WTC11 (cell line): ENCODE measurements around the gene TCTN2. TPM values are rescaled to one million over a fixed set of nuclear protein-coding genes. Genes with fewer than 3 reads are reported as not detected.

Source experiments
- ATAC-seq: fragments of 200-7000 bp; cut with Tn5 transposase; 2 replicates; pipeline ENCODE4 v1.10.0; 2021; ENCODE audit warnings: mild to moderate bottlenecking, moderate library complexity
- CTCF ChIA-PET: fragments of 300-600 bp; sonication (Branson Sonifier 250); formaldehyde crosslinking; loops from one replicate; lab custom pipeline; 2021; ENCODE audit warnings: antibody characterized with exemption; lab: Charles Lee
- POLR2A ChIA-PET: fragments of 350-600 bp; sonication (Branson Sonifier 250); formaldehyde crosslinking; loops from one replicate; lab custom pipeline; 2021; ENCODE audit warnings: antibody characterized with exemption; lab: Charles Lee
- DNase-seq: peaks from one replicate; pipeline ENCODE4 v3.0.0; 2021; ENCODE audit warnings: low spot score
- H3K27ac Mint-ChIP-seq: 2 replicates; pipeline ENCODE4 v1.8.0; 2021; ENCODE audit warnings: mixed read lengths
- H3K27me3 Mint-ChIP-seq: 2 replicates; pipeline ENCODE4 v1.8.0; 2021; ENCODE audit warnings: low read depth, mild to moderate bottlenecking, moderate library complexity, mixed read lengths
- H3K36me3 Mint-ChIP-seq: 2 replicates; pipeline ENCODE4 v1.8.0; 2021; ENCODE audit warnings: mixed read lengths
- H3K4me1 Mint-ChIP-seq: 2 replicates; pipeline ENCODE4 v1.8.0; 2022; ENCODE audit warnings: mixed read lengths
- H3K4me3 Mint-ChIP-seq: 2 replicates; pipeline ENCODE4 v1.8.0; 2021; ENCODE audit warnings: mild to moderate bottlenecking, moderate library complexity, mixed read lengths
- H3K9me3 Mint-ChIP-seq: 2 replicates; pipeline ENCODE4 v1.8.0; 2021; ENCODE audit warnings: mixed read lengths
- ATF1 ChIP-seq: sonication (generic); formaldehyde crosslinking; IDR thresholded peaks from 2 replicates; pipeline ENCODE4 v1.8.1; 2023; ENCODE audit warnings: mild to moderate bottlenecking, moderate library complexity, missing genetic modification reagents
- CREM ChIP-seq: sonication (generic); formaldehyde crosslinking; IDR thresholded peaks from 2 replicates; pipeline ENCODE4 v1.8.1; 2022; ENCODE audit warnings: mild to moderate bottlenecking, missing genetic modification reagents, moderate library complexity
- GABPB1 ChIP-seq: sonication (generic); formaldehyde crosslinking; IDR thresholded peaks from 2 replicates; pipeline ENCODE4 v1.8.1; 2023; ENCODE audit warnings: mild to moderate bottlenecking, missing genetic modification reagents
- NFYB ChIP-seq: sonication (generic); formaldehyde crosslinking; conservative IDR thresholded peaks from 2 replicates; pipeline ENCODE4 v1.8.0; 2022; ENCODE audit warnings: low read depth, missing genetic modification reagents
- PREB ChIP-seq: sonication (generic); formaldehyde crosslinking; IDR thresholded peaks from 2 replicates; pipeline ENCODE4 v1.8.1; 2022; ENCODE audit warnings: mild to moderate bottlenecking, missing genetic modification reagents, moderate library complexity, borderline replicate concordance
- TEAD4 ChIP-seq: sonication (generic); formaldehyde crosslinking; IDR thresholded peaks from 2 replicates; pipeline ENCODE4 v1.8.0; 2022; ENCODE audit warnings: mild to moderate bottlenecking, missing genetic modification reagents
- ZNF121 ChIP-seq: sonication (generic); formaldehyde crosslinking; IDR thresholded peaks from 2 replicates; pipeline ENCODE4 v1.8.0; 2023; ENCODE audit warnings: missing genetic modification reagents
- ZNF281 ChIP-seq: sonication (generic); formaldehyde crosslinking; IDR thresholded peaks from 2 replicates; pipeline ENCODE4 v1.8.0; 2023; ENCODE audit warnings: mild to moderate bottlenecking, missing genetic modification reagents
- ZNF396 ChIP-seq: fragments of 250-450 bp; sonication (Bioruptor Pico); IDR thresholded peaks from 2 replicates; pipeline ENCODE4 v1.8.0; 2021; ENCODE audit warnings: mild to moderate bottlenecking, moderate library complexity, borderline replicate concordance
- ZNF671 ChIP-seq: fragments of 250-450 bp; sonication (Bioruptor Pico); IDR thresholded peaks from 2 replicates; pipeline ENCODE4 v1.8.0; 2021; ENCODE audit warnings: mild to moderate bottlenecking
- total RNA-seq: library from RNA; stranded (reverse); gene quantifications from 3 replicates; pipeline ENCODE4 v1.2.3, GENCODE V29; 2021
- TF ChIP-seq, protein P1 (sequence below): sonication (generic); formaldehyde crosslinking; IDR thresholded peaks from 2 replicates; pipeline ENCODE4 v1.8.1; 2022; ENCODE audit warnings: mild to moderate bottlenecking, moderate library complexity, missing genetic modification reagents
- TF ChIP-seq, protein P2 (sequence below): fragments of 250-450 bp; sonication (Bioruptor Pico); IDR thresholded peaks from 2 replicates; pipeline ENCODE4 v1.8.0; 2021; ENCODE audit warnings: mild to moderate bottlenecking
- TF ChIP-seq, protein P3 (sequence below): sonication (generic); formaldehyde crosslinking; IDR thresholded peaks from 2 replicates; pipeline ENCODE4 v1.8.0; 2022; ENCODE audit warnings: mild to moderate bottlenecking, missing genetic modification reagents

TCTN2 gene
- total RNA-seq, 1 experiment from 2014 or later, result 6.2 TPM

- TF ChIP-seq, protein P1, sequence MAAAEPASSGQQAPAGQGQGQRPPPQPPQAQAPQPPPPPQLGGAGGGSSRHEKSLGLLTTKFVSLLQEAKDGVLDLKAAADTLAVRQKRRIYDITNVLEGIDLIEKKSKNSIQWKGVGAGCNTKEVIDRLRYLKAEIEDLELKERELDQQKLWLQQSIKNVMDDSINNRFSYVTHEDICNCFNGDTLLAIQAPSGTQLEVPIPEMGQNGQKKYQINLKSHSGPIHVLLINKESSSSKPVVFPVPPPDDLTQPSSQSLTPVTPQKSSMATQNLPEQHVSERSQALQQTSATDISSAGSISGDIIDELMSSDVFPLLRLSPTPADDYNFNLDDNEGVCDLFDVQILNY (CRISPR knock-in tag), result no peak
- TF ChIP-seq, all 79 proteins: peak for 23
Measured at GRCh38 chr12:123633379-123634141, 37.4 kb upstream of the TCTN2 start, which contains the start of the genes EIF2B1 and GTF2H3 (continued).

DNA sequence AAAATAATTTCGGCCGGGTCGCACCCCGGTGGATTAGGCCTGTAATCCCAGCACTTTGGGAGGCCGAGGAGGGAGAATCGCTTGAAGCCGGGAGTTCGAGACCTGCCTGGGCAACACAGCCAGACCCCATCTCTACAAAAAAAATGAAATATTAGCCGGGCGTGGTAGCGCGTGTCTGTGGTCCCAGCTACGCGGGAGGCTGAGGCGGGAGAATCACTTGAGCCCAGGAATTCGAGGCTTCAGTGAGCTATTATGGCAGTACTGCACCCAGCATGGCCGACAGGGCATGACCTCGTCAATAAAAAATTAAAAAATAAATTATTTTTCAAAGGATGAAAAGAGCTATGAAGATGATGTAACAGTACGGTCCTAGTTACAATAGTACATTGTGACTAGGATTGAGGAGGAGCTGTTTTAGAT, 36.8 kb upstream of the TCTN2 start:
- H3K4me3 Mint-ChIP-seq, result peak overlapping the region; percentile 99
- DNase-seq (no peak), ATAC-seq (no peak)
- POLR2A ChIA-PET, result interaction anchor here (0.6 kb wide), 1 partner anchor 400 kb away, joined by 4 read pairs; no protein-coding TSS in a partner anchor
- no peaks in the 10 kb centered on the region for H3K27me3 Mint-ChIP-seq
- TF ChIP-seq ZNF121 (CRISPR knock-in tag), result peak; percentile 66; the same call in 1 of the 2 replicates
- TF ChIP-seq, protein P2, sequence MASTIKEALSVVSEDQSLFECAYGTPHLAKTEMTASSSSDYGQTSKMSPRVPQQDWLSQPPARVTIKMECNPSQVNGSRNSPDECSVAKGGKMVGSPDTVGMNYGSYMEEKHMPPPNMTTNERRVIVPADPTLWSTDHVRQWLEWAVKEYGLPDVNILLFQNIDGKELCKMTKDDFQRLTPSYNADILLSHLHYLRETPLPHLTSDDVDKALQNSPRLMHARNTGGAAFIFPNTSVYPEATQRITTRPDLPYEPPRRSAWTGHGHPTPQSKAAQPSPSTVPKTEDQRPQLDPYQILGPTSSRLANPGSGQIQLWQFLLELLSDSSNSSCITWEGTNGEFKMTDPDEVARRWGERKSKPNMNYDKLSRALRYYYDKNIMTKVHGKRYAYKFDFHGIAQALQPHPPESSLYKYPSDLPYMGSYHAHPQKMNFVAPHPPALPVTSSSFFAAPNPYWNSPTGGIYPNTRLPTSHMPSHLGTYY (CRISPR knock-in tag), result no peak
- CTCF ChIA-PET, result no interaction called here
- H3K4me1 Mint-ChIP-seq, result peaks cover 13% of the 10 kb centered on the region
- H3K27ac Mint-ChIP-seq, result peak overlapping the region; percentile 100
- H3K36me3 Mint-ChIP-seq, result peaks cover 21% of the 10 kb centered on the region
- no peaks in the 10 kb centered on the region for H3K9me3 Mint-ChIP-seq

- H3K27me3 Mint-ChIP-seq, result no peaks in the 10 kb centered on the region
- H3K27ac Mint-ChIP-seq, result no peak overlapping the region
- H3K36me3 Mint-ChIP-seq, result peaks cover 24% of the 10 kb centered on the region
- H3K4me3 Mint-ChIP-seq, result no peak overlapping the region
- POLR2A ChIA-PET, result no interaction called here
- DNase-seq (no peak), ATAC-seq (no peak)
- no peaks in the 10 kb centered on the region for H3K9me3 Mint-ChIP-seq
- TF ChIP-seq ZNF281 (CRISPR knock-in tag) (no peak), ATF1 (CRISPR knock-in tag) (no peak), TEAD4 (CRISPR knock-in tag) (no peak), GABPB1 (no peak), ZNF671 (no peak), NFYB (CRISPR knock-in tag) (no peak), ZNF396 (CRISPR knock-in tag) (no peak), CREM (no peak), PREB (CRISPR knock-in tag) (no peak)
- TF ChIP-seq, protein P3, sequence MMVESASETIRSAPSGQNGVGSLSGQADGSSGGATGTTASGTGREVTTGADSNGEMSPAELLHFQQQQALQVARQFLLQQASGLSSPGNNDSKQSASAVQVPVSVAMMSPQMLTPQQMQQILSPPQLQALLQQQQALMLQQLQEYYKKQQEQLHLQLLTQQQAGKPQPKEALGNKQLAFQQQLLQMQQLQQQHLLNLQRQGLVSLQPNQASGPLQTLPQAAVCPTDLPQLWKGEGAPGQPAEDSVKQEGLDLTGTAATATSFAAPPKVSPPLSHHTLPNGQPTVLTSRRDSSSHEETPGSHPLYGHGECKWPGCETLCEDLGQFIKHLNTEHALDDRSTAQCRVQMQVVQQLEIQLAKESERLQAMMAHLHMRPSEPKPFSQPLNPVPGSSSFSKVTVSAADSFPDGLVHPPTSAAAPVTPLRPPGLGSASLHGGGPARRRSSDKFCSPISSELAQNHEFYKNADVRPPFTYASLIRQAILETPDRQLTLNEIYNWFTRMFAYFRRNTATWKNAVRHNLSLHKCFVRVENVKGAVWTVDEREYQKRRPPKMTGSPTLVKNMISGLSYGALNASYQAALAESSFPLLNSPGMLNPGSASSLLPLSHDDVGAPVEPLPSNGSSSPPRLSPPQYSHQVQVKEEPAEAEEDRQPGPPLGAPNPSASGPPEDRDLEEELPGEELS, result no peak
- H3K4me1 Mint-ChIP-seq, result no peaks in the 10 kb centered on the region
- CTCF ChIA-PET, result interaction anchor here (0.7 kb wide), 1 partner anchor 1610 kb away, joined by 3 read pairs; no protein-coding TSS in a partner anchor
Measured at GRCh38 chr12:123643911-123644310, 27.0 kb upstream of the TCTN2 start.
